Measurements from ENCODE around the gene SLC66A2. TPM values are rescaled to one million over a fixed set of nuclear protein-coding genes. Genes with fewer than 3 reads are reported as not detected.
A peak's percentile ranks its signal among the peaks of the same experiment; 100 is the strongest.

Gene SLC66A2
- total RNA-seq, 1 donor from 2014 or later = 65.5 TPM

- no peak for DNase-seq
Measured at GRCh38 chr18:79864006-79864725, 87.3 kb downstream of the SLC66A2 start.

- DNase-seq = no peak
Measured at GRCh38 chr18:79863161-79864005, 88.1 kb downstream of the SLC66A2 start.

- no peak for DNase-seq
Measured at GRCh38 chr18:79862562-79862961, 88.9 kb downstream of the SLC66A2 start.

GRCh38 chr18:79861687-79862086 lies 89.8 kb downstream of the SLC66A2 start:
- no peak for DNase-seq

GRCh38 chr18:79859314-79859713 lies 92.1 kb downstream of the SLC66A2 start:
- no peak for DNase-seq

- no peak for DNase-seq
Measured at GRCh38 chr18:79857082-79857671, 94.3 kb downstream of the SLC66A2 start.

- peak; percentile 24 for DNase-seq
Measured at GRCh38 chr18:79856119-79857007, 95.1 kb downstream of the SLC66A2 start.

- no peak for DNase-seq
Measured at GRCh38 chr18:79855147-79855933, 96.1 kb downstream of the SLC66A2 start.

- no peak for DNase-seq
Measured at GRCh38 chr18:79853993-79854364, 97.5 kb downstream of the SLC66A2 start.

- no peak for DNase-seq
Measured at GRCh38 chr18:79853303-79853992, 98.0 kb downstream of the SLC66A2 start.

GRCh38 chr18:79852561-79853302 lies 98.7 kb downstream of the SLC66A2 start:
- no peak for DNase-seq

Other genes with a start within 250 kb of the SLC66A2 start
- gene KCNG2, start 153.7 kb downstream of the SLC66A2 start, total RNA-seq = 0.51 and 0.93 TPM in 2 replicates
- gene HSBP1L1, start 13.0 kb upstream of the SLC66A2 start, total RNA-seq = 5.2 and 10.9 TPM in 2 replicates
- gene TXNL4A, start 36.9 kb upstream of the SLC66A2 start, total RNA-seq = 56.0 and 74.9 TPM in 2 replicates
- 17.2 and 40.3 TPM in 2 replicates for gene RBFA, start 82.8 kb upstream of the SLC66A2 start, total RNA-seq
- gene ADNP2, start 157.6 kb upstream of the SLC66A2 start, total RNA-seq = 14.6 and 17.0 TPM in 2 replicates

All from dermis blood vessel endothelial cell (primary cell).